Measurements from ENCODE around the gene GRM8. TPM values are rescaled to one million over a fixed set of nuclear protein-coding genes. Genes with fewer than 3 reads are reported as not detected.

GRM8 gene
- total RNA-seq, 1 donor from 2014 or later = 0.41 TPM

- no peak for DNase-seq
Measured at GRCh38 chr7:126657599-126658358, 595.0 kb downstream of the GRM8 start.

DNA sequence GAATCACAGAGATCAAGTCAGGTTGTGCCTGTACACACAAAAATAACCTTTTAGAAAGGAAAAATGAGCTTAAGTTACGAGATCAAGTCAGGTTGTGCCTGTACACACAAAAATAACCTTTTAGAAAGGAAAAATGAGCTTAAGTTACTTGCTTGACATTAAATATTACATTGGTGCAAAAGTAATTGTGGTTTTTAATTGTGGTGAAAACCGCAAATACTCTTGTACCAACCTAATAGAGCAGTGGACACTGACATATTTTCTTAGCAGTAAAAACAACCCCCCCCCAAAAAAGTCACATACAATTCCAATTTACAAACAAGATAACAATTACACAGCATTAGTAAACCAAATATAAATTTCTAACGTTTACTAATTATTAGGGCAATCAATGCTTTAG is 595.6 kb downstream of the GRM8 start:
- no peak for DNase-seq

- no peak for DNase-seq
Measured at GRCh38 chr7:126656165-126656564, 596.6 kb downstream of the GRM8 start.

DNA sequence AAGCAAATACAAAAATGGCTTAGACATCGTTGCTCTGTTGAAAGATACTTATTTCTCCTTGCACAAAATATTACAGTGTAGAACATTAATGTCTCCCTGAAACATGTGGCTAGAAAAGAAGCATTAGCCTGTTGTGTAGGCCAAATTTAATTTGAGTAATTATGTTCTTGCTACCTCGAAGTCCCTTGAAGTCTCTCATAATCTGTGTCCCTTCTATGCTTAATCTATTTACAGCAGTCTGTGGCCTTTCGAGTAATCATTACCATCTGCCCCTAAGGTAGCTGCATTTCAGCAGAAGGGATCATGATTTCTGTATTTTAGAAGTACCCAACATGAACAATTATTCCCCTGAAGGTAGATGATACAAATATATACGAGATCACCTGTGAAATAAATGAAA is 615.2 kb downstream of the GRM8 start:
- DNase-seq = no peak

DNA sequence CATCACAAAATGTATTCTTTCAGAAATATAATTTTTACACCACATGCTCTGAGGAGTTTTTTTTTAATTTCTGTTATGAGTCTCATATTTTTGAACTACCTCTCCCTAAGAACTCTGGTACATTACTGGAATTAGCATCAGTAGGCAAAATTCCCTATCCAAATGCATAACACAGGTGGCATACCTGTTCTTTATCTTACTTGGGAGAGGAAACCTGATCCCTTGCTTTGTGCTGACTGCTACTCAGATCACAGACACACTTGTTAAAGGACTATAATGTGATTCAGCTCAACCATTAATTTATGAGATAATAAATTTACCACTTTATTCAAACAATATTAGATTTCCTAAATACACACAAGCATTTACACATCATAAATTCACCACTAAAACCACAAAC is 617.2 kb downstream of the GRM8 start:
- no peak for DNase-seq

- no peak for DNase-seq
Measured at GRCh38 chr7:126608339-126608776, 644.4 kb downstream of the GRM8 start.

DNA sequence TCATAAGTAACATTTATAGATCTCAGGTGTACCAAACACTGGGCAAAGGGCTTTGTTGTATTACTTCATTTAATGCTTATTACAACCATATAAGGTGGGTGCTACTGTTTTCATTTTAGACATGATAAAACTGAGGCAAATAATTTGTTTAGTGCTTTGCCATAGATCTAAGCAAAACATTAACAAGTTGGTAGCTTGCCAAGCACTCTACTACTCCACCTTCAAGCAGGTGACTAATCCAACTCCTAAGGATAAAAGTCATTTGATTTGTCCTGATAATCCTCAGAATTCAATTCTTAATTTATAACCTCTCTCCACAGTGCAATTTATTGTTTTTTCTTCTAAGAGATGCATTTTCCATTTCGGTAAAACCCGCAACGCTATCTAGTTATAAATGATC is 646.4 kb downstream of the GRM8 start:
- no peak for DNase-seq

GRCh38 chr7:126605553-126605952 is 647.2 kb downstream of the GRM8 start:
- DNase-seq = no peak

GRCh38 chr7:126605056-126605455 is 647.7 kb downstream of the GRM8 start:
- peak; percentile 18 for DNase-seq

- DNase-seq = no peak
Measured at GRCh38 chr7:126589068-126589684, 663.6 kb downstream of the GRM8 start.

- DNase-seq = peak; percentile 77
Measured at GRCh38 chr7:126578338-126578737, 674.4 kb downstream of the GRM8 start.

DNA sequence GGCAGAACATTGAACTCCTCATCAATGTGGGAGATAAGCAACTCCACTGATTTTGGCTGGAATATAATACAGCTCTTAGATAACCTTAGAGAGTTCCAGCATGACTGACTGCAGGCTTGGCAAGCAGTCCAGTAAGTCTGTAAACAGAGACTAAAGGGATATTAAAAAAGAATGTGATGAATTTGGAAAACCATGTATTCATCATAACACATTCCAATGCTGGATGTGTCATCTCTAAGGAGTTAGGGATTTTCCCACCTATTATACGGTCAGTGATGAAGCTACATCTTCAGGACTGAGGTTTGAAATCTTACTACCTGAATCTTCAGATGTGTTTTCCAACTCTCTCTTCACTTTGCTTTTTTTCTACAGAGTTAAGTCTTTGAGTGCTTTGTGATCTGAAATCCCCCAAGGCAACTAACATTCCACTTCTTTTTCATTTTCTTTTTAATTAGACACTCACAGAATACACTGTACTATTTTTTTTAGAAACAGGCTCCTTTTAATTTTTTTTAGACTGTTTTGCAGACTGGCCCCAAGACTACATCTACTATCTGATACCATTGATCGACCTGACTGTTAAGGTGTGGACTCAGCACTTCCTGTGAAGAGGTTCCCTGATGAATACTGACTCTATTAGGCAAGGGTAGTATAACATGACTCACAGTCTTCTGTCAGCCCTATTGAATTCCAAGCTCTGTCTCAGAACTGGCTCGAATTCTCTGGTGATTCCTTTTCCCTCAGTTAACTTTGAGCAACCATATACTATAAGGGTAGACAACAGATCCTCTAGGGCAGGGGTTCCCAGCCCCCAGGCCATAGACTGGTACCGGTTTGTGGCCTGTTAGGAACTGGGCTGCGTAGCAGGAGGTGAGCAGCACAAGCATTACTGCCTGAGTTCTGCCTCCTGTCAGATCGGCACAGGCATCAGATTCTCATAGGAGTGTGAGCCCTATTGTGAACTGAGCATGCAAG is 678.2 kb downstream of the GRM8 start:
- DNase-seq = no peak

DNA sequence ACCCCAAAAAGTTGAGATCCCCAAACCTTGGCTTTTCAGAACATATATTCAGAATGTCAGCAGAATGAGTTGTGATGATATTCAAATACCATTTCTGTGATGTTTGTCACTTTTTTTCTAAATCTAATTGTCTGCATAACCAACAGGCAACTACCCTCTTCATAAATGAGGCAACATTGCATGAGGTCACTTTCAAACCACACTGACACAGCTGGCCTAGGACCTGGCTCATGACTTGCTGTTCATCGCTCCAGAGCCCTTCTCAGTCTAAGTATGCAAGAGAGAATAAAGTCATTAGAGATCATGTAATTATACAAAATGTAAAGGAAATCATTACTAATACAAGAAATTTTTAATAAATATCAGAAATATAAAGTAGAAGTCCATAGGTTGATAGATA is 681.9 kb downstream of the GRM8 start:
- no peak for DNase-seq

DNA sequence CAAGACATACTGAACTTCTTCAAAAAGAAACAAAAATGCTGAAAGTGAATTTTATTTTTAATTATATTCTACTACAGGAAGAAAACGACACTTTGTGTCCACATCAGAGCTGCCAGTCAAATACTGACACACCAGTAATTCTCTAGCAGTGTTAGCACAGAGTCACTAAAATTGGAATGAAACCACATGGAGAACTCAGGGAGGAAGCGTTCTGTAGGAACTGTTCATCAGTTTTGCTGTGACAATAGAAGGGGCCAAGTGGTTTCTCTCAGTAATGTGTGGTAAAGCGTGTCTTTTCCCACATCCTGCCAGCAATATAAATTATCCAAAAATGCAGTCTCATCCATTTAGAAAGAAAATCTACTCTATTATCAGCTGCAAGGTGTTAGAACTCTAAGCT is 683.3 kb downstream of the GRM8 start:
- DNase-seq = no peak

- DNase-seq = no peak
Measured at GRCh38 chr7:126557271-126557670, 695.5 kb downstream of the GRM8 start.

- no peak for DNase-seq
Measured at GRCh38 chr7:126541406-126541805, 711.3 kb downstream of the GRM8 start.

DNA sequence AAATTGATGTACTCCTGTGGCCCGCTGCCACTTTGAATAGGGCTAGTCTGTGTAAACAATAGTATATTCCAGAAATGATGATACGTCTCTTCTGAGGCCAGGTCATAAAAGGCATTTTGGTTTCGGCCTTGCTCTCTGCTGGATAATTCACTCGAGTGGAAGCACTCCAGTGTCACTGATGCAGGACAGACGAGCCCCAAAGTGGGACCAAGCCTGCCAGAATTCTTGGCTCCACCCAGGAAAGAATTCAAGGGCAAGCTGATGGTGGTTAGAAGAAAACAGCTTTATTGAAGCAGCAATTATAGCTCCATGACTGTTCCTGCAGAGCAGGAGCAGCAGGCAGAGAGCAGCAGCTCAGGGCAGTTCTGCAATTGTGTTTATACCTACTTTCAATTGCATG is 717.6 kb downstream of the GRM8 start:
- DNase-seq = no peak

GRCh38 chr7:126533715-126534114 is 719.0 kb downstream of the GRM8 start:
- DNase-seq = no peak

DNA sequence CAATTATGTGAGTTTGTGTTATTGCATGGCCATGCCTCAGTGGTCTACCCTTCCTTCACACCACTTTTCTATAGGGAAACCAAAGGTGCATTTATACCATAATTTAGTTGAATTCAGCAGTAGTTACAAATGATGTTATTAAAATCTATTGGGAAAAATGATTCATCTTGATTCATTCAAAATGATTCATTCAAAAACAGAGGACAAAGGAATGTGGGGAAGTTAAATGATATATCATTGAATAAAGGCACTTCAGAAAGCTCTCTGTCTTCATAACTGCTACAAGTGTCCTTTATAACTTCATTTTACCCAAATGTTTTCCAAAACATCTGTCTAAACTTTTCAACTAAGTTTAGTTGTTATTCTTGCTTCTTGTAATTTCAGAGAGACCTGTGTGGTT is 722.9 kb downstream of the GRM8 start:
- DNase-seq = no peak

DNA sequence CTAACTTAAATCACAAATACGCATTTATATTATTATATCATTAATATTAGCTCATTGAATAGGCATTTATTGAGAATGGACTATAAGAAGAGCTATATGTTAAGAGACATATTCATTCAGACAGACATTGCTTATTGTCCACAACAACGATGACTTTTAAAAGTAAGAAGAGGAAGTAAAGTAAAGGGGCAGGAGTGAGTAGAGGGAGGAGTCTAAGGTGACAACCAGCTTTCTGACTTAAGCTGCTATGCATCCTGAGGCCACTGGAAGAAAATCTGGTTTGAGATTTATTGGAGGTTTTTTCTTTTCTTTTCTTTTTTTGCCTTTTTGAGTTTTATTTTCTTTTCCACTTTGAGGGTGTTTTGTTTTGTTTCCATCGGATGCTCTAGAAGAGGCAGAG is 723.5 kb downstream of the GRM8 start:
- DNase-seq = no peak

DNA sequence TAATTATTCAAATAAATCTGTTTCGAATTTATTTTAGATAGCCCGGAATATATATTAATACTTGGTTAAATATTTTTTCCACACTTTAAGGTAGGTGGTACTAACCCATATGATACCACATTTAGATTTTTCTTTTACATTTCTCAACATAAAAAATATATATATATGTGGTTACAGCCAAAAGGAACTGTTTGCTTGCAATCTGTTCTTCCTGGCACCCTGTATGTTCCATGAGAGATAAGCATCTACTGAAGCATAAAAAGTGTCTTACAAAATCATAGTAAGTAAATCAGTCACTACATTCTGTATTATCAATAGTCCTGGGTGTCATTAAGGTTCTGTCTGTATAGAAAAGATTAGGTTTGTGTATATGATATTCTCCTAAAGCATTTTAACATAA is 726.8 kb downstream of the GRM8 start:
- no peak for DNase-seq

- DNase-seq = no peak
Measured at GRCh38 chr7:126524967-126525366, 727.8 kb downstream of the GRM8 start.

GRCh38 chr7:126511046-126511445 is 741.7 kb downstream of the GRM8 start:
- no peak for DNase-seq
